C4-2B (cell line): ENCODE results near the gene KRT83.

Experiments
- H3K27ac ChIP-seq: fragments of 450-650 bp; 2 replicates; pipeline ENCODE4 v1.5.1; 2017
- CTCF ChIP-seq: fragments of 450-650 bp; conservative IDR thresholded peaks from 2 replicates; pipeline ENCODE4 v1.5.1; 2017; ENCODE audit warnings: mild to moderate bottlenecking
- ZFX ChIP-seq: fragments of 450-650 bp; IDR thresholded peaks from 2 replicates; pipeline ENCODE4 v1.6.1; 2017

KRT83 gene

GRCh38 chr12:52364061-52364460 is 42.9 kb upstream of the KRT83 start:
- TF ChIP-seq ZFX = no peak
- TF ChIP-seq CTCF = no peak
- no peak overlapping the region for H3K27ac ChIP-seq

GRCh38 chr12:52363111-52363679 is 42.0 kb upstream of the KRT83 start:
- no peak overlapping the region for H3K27ac ChIP-seq
- TF ChIP-seq ZFX (no peak), CTCF (no peak)

GRCh38 chr12:52362118-52362726 is 41.0 kb upstream of the KRT83 start:
- H3K27ac ChIP-seq = no peak overlapping the region
- peak; percentile 60 for TF ChIP-seq CTCF
- no peak for TF ChIP-seq ZFX

GRCh38 chr12:52361553-52361952 is 40.4 kb upstream of the KRT83 start:
- H3K27ac ChIP-seq = no peak overlapping the region
- TF ChIP-seq ZFX = no peak
- no peak for TF ChIP-seq CTCF

GRCh38 chr12:52360663-52361271 is 39.6 kb upstream of the KRT83 start:
- TF ChIP-seq CTCF (no peak), ZFX (no peak)
- no peak overlapping the region for H3K27ac ChIP-seq

- no peak overlapping the region for H3K27ac ChIP-seq
- TF ChIP-seq ZFX (no peak), CTCF (no peak)
Observed at GRCh38 chr12:52360106-52360662, 39.0 kb upstream of the KRT83 start.

- no peak for TF ChIP-seq CTCF
- H3K27ac ChIP-seq = no peak overlapping the region
Observed at GRCh38 chr12:52359621-52360061, 38.4 kb upstream of the KRT83 start.
